Activated naive CD8-positive, alpha-beta T cell treated with anti-CD3 and anti-CD28 coated beads, Interleukin-2, amount 50 U/mL, for 24 hours (primary cell): ENCODE measurements around the gene TK2.

Experiments
- ATAC-seq: fragments of 150-1000 bp; cut with Tn5 transposase; one replicate; pipeline ENCODE4 v1.10.0; 2021
- DNase-seq: peaks from one replicate; pipeline ENCODE4 v3.0.0; 2021
- H3K27ac Mint-ChIP-seq: one replicate; pipeline ENCODE4 v1.8.0; 2021; ENCODE audit warnings: mild to moderate bottlenecking, mixed read lengths
- H3K27me3 Mint-ChIP-seq: one replicate; pipeline ENCODE4 v1.8.0; 2021; ENCODE audit warnings: mixed read lengths
- H3K36me3 Mint-ChIP-seq: one replicate; pipeline ENCODE4 v1.8.0; 2021; ENCODE audit warnings: low read depth, mixed read lengths
- H3K4me1 Mint-ChIP-seq: one replicate; pipeline ENCODE4 v1.8.0; 2021; ENCODE audit warnings: mixed read lengths
- H3K4me3 Mint-ChIP-seq: one replicate; pipeline ENCODE4 v1.8.0; 2021; ENCODE audit warnings: mild to moderate bottlenecking, moderate library complexity, mixed read lengths
- H3K9me3 Mint-ChIP-seq: one replicate; pipeline ENCODE4 v1.8.0; 2021; ENCODE audit warnings: mixed read lengths

TK2 gene

GRCh38 chr16:66562409-66562808 is 12.5 kb upstream of the TK2 start:
- DNase-seq (no peak), ATAC-seq (no peak)
- no peak overlapping the region for H3K4me3 Mint-ChIP-seq
- peaks cover 54% of the 10 kb centered on the region for H3K4me1 Mint-ChIP-seq
- no peaks in the 10 kb centered on the region for H3K9me3 Mint-ChIP-seq
- no peak overlapping the region for H3K27ac Mint-ChIP-seq
- peaks cover 52% of the 10 kb centered on the region for H3K36me3 Mint-ChIP-seq
- no peaks in the 10 kb centered on the region for H3K27me3 Mint-ChIP-seq

DNA sequence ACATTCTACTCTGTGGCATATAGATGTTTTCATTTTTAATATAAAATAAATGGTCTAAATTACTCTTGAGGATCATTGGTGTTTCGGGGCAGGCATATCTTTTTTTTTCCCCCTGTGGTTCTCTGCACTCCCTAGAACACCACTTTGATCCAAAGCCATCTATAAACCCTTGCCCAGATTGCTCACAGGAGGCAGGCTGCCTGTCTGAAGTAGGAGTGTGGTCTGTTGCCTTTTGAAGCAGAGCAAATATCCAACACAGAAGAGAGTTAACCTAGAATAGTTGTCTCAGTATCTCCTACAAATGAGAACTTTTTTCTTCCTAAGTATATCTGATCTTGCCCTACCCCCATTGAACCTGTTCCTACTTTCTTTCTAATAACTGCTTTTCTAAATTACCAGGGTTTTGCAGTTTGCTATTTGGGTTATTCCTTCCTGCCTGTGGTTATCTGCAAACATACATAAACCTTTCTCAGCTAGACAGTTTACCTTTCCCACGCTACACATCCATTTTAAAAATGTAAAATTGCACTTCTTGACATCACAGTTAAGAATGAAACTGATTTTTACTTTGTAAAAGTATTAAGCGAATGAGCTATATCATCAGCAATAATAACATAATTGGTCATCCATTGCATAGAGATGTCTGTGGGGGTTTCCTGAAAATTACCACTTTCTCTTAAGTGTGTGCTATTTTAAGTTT is 11.6 kb upstream of the TK2 start:
- Mint-ChIP-seq H3K27ac (peak overlapping the region; percentile 32), H3K27me3 (no peaks in the 10 kb centered on the region), H3K9me3 (no peaks in the 10 kb centered on the region), H3K4me3 (no peak overlapping the region), H3K4me1 (peaks cover 54% of the 10 kb centered on the region), H3K36me3 (peaks cover 47% of the 10 kb centered on the region)
- ATAC-seq (no peak), DNase-seq (no peak)

- Mint-ChIP-seq H3K9me3 (no peaks in the 10 kb centered on the region), H3K27me3 (no peaks in the 10 kb centered on the region), H3K4me3 (no peak overlapping the region), H3K36me3 (peaks cover 47% of the 10 kb centered on the region), H3K4me1 (peaks cover 67% of the 10 kb centered on the region), H3K27ac (peak overlapping the region; percentile 8)
- no peak for ATAC-seq
- DNase-seq: no peak
Measured at GRCh38 chr16:66560107-66560506, 10.2 kb upstream of the TK2 start.

- no peaks in the 10 kb centered on the region for H3K9me3 Mint-ChIP-seq
- ATAC-seq (no peak), DNase-seq (no peak)
- H3K4me3 Mint-ChIP-seq: peak overlapping the region; percentile 92
- peak overlapping the region; percentile 7 for H3K27ac Mint-ChIP-seq
- H3K36me3 Mint-ChIP-seq: peaks cover 43% of the 10 kb centered on the region
- H3K4me1 Mint-ChIP-seq: peaks cover 69% of the 10 kb centered on the region
- H3K27me3 Mint-ChIP-seq: peaks cover 2% of the 10 kb centered on the region
Measured at GRCh38 chr16:66554495-66554894, 4.6 kb upstream of the TK2 start.

DNA sequence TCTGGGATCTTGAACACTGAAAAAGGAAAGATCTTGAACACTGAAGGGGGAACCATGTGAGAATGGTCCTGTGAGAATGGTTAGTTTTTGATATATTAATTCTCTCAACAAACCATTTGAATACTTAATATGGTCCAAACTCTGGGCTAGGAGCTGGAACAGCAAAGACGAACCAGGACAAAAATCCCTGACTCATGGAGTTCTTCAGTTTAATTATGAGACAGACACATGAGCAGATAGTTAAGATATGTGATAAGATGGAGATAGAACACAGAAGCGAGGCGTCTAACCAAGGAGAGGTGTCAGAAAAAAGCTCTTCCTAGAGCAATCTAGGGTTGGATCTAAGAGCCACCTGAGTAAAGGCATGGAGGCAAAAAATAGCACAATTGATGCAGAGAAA is 4.1 kb upstream of the TK2 start:
- ATAC-seq: no peak
- peaks cover 73% of the 10 kb centered on the region for H3K4me1 Mint-ChIP-seq
- H3K9me3 Mint-ChIP-seq: no peaks in the 10 kb centered on the region
- peak overlapping the region; percentile 92 for H3K4me3 Mint-ChIP-seq
- peak overlapping the region; percentile 99 for H3K27ac Mint-ChIP-seq
- peaks cover 2% of the 10 kb centered on the region for H3K27me3 Mint-ChIP-seq
- no peak for DNase-seq
- peaks cover 43% of the 10 kb centered on the region for H3K36me3 Mint-ChIP-seq

DNA sequence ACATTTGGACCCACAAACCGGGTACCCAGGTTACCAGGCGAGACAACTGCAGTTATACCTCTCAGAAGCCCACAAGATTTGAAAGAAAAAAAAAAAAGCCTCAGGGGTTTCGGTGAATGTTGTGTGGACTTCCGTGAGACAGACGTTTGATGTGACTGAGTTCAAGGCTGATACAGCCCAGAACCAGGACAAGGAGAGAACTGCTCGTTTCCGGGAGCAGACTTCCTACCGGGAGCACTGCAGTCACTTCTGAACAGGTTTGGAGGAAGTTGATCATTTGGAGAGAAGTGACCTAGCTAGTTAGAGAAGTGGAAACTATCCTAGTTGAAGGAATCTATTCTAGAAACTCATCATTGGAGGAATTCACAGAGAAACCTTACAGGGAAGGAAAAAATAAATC is 3.3 kb upstream of the TK2 start:
- Mint-ChIP-seq H3K9me3 (no peaks in the 10 kb centered on the region), H3K36me3 (peaks cover 38% of the 10 kb centered on the region), H3K27me3 (peaks cover 2% of the 10 kb centered on the region), H3K27ac (peak overlapping the region; percentile 99), H3K4me3 (peak overlapping the region; percentile 92), H3K4me1 (peaks cover 77% of the 10 kb centered on the region)
- DNase-seq (peak; percentile 15), ATAC-seq (no peak)

DNA sequence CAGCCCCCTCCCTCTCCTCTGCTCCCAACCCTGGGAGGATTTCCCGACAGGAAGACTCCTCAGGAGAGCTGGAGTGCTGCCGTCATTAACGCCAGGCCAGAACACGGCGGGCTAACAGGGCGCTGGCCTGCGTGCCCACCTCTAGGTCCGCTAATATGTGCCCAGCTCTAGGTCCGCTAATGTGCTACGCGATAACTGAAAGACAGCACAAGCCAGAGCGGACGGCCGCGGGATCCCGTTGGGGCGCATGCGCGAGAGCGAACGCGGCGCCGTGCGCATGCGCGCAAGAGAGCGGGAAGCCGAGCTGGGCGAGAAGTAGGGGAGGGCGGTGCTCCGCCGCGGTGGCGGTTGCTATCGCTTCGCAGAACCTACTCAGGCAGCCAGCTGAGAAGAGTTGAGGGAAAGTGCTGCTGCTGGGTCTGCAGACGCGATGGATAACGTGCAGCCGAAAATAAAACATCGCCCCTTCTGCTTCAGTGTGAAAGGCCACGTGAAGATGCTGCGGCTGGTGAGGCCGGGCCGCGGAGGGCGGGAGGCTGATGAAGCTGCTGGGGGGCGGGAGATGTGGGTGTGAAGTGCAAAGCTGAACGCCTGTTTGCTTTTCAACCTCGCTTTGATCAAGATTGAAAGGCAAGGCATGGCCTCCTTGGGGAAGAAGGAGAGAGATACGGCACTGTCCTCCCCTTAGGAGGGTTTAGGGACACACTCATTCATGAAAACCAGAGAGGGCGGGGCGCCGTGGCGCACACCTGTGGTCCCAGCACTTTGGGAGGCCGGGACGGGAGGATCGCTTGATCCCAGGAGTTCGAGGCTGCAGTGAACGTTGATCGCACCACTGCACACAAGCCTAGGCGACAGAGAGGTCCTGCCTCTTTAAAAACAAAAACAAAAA is 2.6 kb upstream of the TK2 start, which contains the start of gene CKLF:
CKLF (plus strand) TSS at position 291 of the 892 bp plus-strand sequence; CDS start at position 431, 140 bp downstream.
- H3K4me1 Mint-ChIP-seq: peaks cover 77% of the 10 kb centered on the region
- peak within 1 kb of the TSS; percentile 92 for H3K4me3 Mint-ChIP-seq
- DNase-seq: peak; percentile 92
- peak; percentile 62 for ATAC-seq
- peak within 1 kb of the TSS; percentile 99 for H3K27ac Mint-ChIP-seq
- peaks cover 2% of the 10 kb centered on the region for H3K27me3 Mint-ChIP-seq
- H3K9me3 Mint-ChIP-seq: no peaks in the 10 kb centered on the region
- H3K36me3 Mint-ChIP-seq: peaks cover 35% of the 10 kb centered on the region

GRCh38 chr16:66551788-66552285 is 1.9 kb upstream of the TK2 start:
- Mint-ChIP-seq H3K9me3 (no peaks in the 10 kb centered on the region), H3K4me1 (peaks cover 78% of the 10 kb centered on the region), H3K27ac (peak overlapping the region; percentile 99), H3K27me3 (peaks cover 2% of the 10 kb centered on the region), H3K36me3 (peaks cover 32% of the 10 kb centered on the region), H3K4me3 (peak overlapping the region; percentile 92)
- peak; percentile 27 for DNase-seq
- ATAC-seq: no peak

DNA sequence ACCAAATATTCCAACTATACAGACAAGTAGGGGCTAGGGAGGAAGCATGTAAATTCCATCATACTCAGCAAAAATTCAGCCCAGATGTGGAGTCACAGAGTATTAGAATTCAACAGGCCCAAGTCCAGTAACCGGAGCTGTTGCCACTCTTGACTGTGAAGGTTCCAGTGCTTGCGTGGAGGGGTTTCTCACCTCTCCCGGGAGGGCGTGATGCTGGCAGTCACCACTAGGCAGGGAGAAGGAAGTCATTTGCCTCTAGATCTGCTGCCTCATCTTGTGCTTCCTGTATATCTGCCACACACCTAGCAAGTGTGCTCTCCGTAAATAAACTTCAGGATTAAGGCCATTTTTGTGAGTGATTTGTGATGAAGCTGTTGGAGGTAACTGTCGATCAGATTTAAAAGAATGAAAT is 1.4 kb upstream of the TK2 start:
- DNase-seq: peak; percentile 65
- peaks cover 32% of the 10 kb centered on the region for H3K36me3 Mint-ChIP-seq
- H3K4me1 Mint-ChIP-seq: peaks cover 78% of the 10 kb centered on the region
- peaks cover 2% of the 10 kb centered on the region for H3K27me3 Mint-ChIP-seq
- peak; percentile 53 for ATAC-seq
- H3K9me3 Mint-ChIP-seq: no peaks in the 10 kb centered on the region
- H3K27ac Mint-ChIP-seq: peak overlapping the region; percentile 99
- peak overlapping the region; percentile 92 for H3K4me3 Mint-ChIP-seq

GRCh38 chr16:66548868-66549267 is 1.1 kb downstream of the TK2 start:
- Mint-ChIP-seq H3K9me3 (no peaks in the 10 kb centered on the region), H3K4me1 (peaks cover 71% of the 10 kb centered on the region), H3K27ac (peak overlapping the region; percentile 82), H3K27me3 (peaks cover 2% of the 10 kb centered on the region), H3K36me3 (peaks cover 11% of the 10 kb centered on the region), H3K4me3 (peak overlapping the region; percentile 72)
- ATAC-seq (no peak), DNase-seq (no peak)

GRCh38 chr16:66548068-66548467 is 1.9 kb downstream of the TK2 start:
- H3K4me3 Mint-ChIP-seq: peak overlapping the region; percentile 72
- no peak for ATAC-seq

DNA sequence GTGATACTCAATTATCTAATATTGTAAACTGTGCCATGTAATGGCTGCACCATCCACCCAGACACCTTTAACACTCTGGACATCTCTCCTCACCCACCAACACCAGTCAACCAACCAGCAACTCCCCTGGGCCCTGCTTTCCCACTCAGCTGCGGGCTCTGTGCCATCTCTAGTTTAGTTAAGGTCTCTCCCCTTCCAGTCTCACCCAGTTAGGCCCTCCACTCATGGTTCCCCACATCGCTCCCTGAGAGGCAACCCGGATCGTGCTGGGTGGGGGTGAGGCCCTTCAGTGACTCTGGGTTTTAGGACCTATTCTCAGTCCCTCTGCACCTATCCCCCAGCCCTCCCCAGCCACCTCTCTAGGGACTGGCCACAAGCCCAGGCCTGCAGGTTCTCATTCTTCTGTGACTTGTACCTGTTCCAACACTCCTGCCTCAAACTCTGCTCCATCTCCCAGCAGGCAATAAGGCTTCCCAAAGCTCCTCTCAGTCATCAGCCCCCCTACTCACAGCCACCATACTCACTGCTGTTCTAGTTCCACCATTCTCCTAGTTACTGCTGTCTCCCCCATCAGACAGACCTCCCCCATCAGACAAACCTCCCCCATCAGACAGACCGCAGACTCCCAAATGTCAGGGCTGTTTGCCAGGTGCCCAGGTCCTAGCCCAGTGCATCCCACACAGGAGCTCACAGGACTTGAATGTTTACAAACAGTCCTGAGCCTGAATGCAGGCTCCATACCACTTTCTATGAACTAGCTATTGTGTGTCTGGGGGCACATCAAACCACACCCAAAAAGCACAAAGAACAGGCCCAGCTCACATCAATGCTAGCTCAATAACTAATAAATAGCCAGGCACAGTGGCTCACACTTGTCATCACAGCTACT is 2.6 kb downstream of the TK2 start:
- DNase-seq (no peak), ATAC-seq (no peak)
- Mint-ChIP-seq H3K27ac (no peak overlapping the region), H3K4me1 (peaks cover 56% of the 10 kb centered on the region), H3K27me3 (peaks cover under 1% of the 10 kb centered on the region), H3K9me3 (no peaks in the 10 kb centered on the region), H3K36me3 (peaks cover under 1% of the 10 kb centered on the region), H3K4me3 (no peak overlapping the region)

More at GRCh38 chr16:66548068-66548467, 1.9 kb downstream of the TK2 start:
- Mint-ChIP-seq H3K27me3 (peaks cover 2% of the 10 kb centered on the region), H3K4me1 (peaks cover 63% of the 10 kb centered on the region), H3K27ac (peak overlapping the region; percentile 82), H3K9me3 (no peaks in the 10 kb centered on the region), H3K36me3 (peaks cover 3% of the 10 kb centered on the region)
- DNase-seq: no peak

- H3K36me3 Mint-ChIP-seq: no peaks in the 10 kb centered on the region
- no peak for ATAC-seq
- H3K4me3 Mint-ChIP-seq: no peak overlapping the region
- peaks cover 46% of the 10 kb centered on the region for H3K4me1 Mint-ChIP-seq
- H3K27ac Mint-ChIP-seq: peak overlapping the region; percentile 59
- DNase-seq: no peak
- H3K9me3 Mint-ChIP-seq: no peaks in the 10 kb centered on the region
- no peaks in the 10 kb centered on the region for H3K27me3 Mint-ChIP-seq
Measured at GRCh38 chr16:66544016-66544757, 5.7 kb downstream of the TK2 start.
